HepG2 (cell line): ENCODE results near the gene PIANP. TPM values are rescaled to one million over a fixed set of nuclear protein-coding genes. Genes with fewer than 3 reads are reported as not detected.
A peak's percentile ranks its signal among the peaks of the same experiment; 100 is the strongest.

Experiments
- ATF1 ChIP-seq: IDR thresholded peaks from 2 replicates; pipeline ENCODE4 v1.6.1; 2016; ENCODE audit warnings: mild to moderate bottlenecking, control low read depth
- FLYWCH1 ChIP-seq: sonication (generic); formaldehyde crosslinking; IDR thresholded peaks from 2 replicates; pipeline ENCODE4 v1.8.1; 2023; ENCODE audit warnings: mild to moderate bottlenecking, missing genetic modification reagents
- FOXO4 ChIP-seq: sonication (generic); formaldehyde crosslinking; conservative IDR thresholded peaks from 2 replicates; pipeline ENCODE4 v1.8.1; 2023; ENCODE audit warnings: missing genetic modification reagents
- GPBP1L1 ChIP-seq: sonication (generic); formaldehyde crosslinking; IDR thresholded peaks from 2 replicates; pipeline ENCODE4 v1.5.0; 2020; ENCODE audit warnings: mild to moderate bottlenecking, missing genetic modification reagents
- HNF1B ChIP-seq: sonication (generic); formaldehyde crosslinking; IDR thresholded peaks from 2 replicates; pipeline ENCODE4 v1.5.1; 2020; ENCODE audit warnings: mild to moderate bottlenecking, moderate library complexity, missing genetic modification reagents
- HOXA3 ChIP-seq: sonication (generic); formaldehyde crosslinking; IDR thresholded peaks from 2 replicates; pipeline ENCODE4 v1.5.0; 2020; ENCODE audit warnings: missing genetic modification reagents
- RARA ChIP-seq: IDR thresholded peaks from 2 replicates; pipeline ENCODE4 v1.6.1; 2016; ENCODE audit warnings: missing genetic modification reagents, missing compliant biosample characterization
- RNF2 ChIP-seq: fragments of 450-650 bp; conservative IDR thresholded peaks from 2 replicates; pipeline ENCODE4 v1.6.1; 2016; ENCODE audit warnings: low read depth
- SRSF9 ChIP-seq: fragments of 200-400 bp; formaldehyde crosslinking; IDR thresholded peaks from 2 replicates; pipeline ENCODE4 v1.6.1; 2018; ENCODE audit warnings: borderline replicate concordance, mild to moderate bottlenecking, low read depth, low read length; ENCODE audit not compliant: insufficient read depth, poor library complexity, severe bottlenecking
- TCF12 ChIP-seq, 2 experiments: fragments of 450-650 bp in 1 of 2; sonication (generic) in 1 of 2; formaldehyde crosslinking in 1 of 2; IDR thresholded peaks; 2 replicates each; pipeline versions ENCODE4 v1.6.1 to v1.8.0; 2017 to 2022; ENCODE audit warnings: antibody characterized with exemption in 1 of 2, mild to moderate bottlenecking in 1 of 2, missing genetic modification reagents in 1 of 2, moderate library complexity in 1 of 2
- USF2 ChIP-seq, 2 experiments: sonication (generic) in 1 of 2; formaldehyde crosslinking in 1 of 2; IDR thresholded peaks; 2 replicates each; pipeline versions ENCODE4 v1.5.1 to v1.6.1; 2011 to 2020; ENCODE audit warnings: borderline replicate concordance in 1 of 2, low read depth in 1 of 2, low read length in 1 of 2, mild to moderate bottlenecking in 1 of 2, missing genetic modification reagents in 1 of 2, moderate library complexity in 1 of 2
- ZNF24 ChIP-seq: fragments of 450-650 bp; IDR thresholded peaks from 2 replicates; pipeline ENCODE4 v1.6.1; 2017; ENCODE audit warnings: antibody characterized with exemption, mild to moderate bottlenecking
- ZNF343 ChIP-seq: sonication (generic); formaldehyde crosslinking; IDR thresholded peaks from 2 replicates; pipeline ENCODE4 v1.4.0; 2020; ENCODE audit warnings: mild to moderate bottlenecking, missing genetic modification reagents
- ZNF354B ChIP-seq: sonication (generic); formaldehyde crosslinking; IDR thresholded peaks from 2 replicates; pipeline ENCODE4 v1.8.0; 2022; ENCODE audit warnings: mild to moderate bottlenecking, missing genetic modification reagents
- ZNF546 ChIP-seq: sonication (generic); formaldehyde crosslinking; conservative IDR thresholded peaks from 2 replicates; pipeline ENCODE4 v1.8.1; 2023; ENCODE audit warnings: mild to moderate bottlenecking, missing genetic modification reagents
- ZNF557 ChIP-seq: sonication (generic); formaldehyde crosslinking; IDR thresholded peaks from 2 replicates; pipeline ENCODE4 v1.4.0; 2020; ENCODE audit warnings: missing genetic modification reagents
- ZNF776 ChIP-seq: sonication (generic); formaldehyde crosslinking; IDR thresholded peaks from 2 replicates; pipeline ENCODE4 v1.4.0; 2020; ENCODE audit warnings: mild to moderate bottlenecking, missing genetic modification reagents
- polyA plus RNA-seq, 8 experiments: library from polyadenylated mRNA; depleted of rRNA in 3 of 8; stranded (reverse) in 7 of 8; unstranded in 1 of 8; fragments of >200 nt; fragmentation: Illumina TruSeq in 4 of 8; extraction: Trizol in 4 of 8; gene quantifications; 2 replicates each; pipeline versions ENCODE4 v1.2.1 to v1.2.3, GENCODE V29; 2011 to 2016; ENCODE audit warnings: low read depth in 4 of 8, missing spikeins in 1 of 8, mixed read lengths in 1 of 8; ENCODE audit not compliant: insufficient read depth in 1 of 8
- total RNA-seq, 5 experiments: library from RNA; depleted of rRNA; stranded (reverse); fragments of >200 nt; fragmentation: Illumina TruSeq; extraction: Trizol; gene quantifications; 2 replicates each; pipeline ENCODE4 v1.2.3, GENCODE V29; 2016; ENCODE audit warnings: low read depth in 1 of 5

Gene PIANP
- total and polyA plus RNA-seq, 2 of the 13 experiments (the other 11 are each of a cell fraction or from before 2014, with no cell fraction given): not detected

GRCh38 chr12:6688999-6689882, 11.4 kb downstream of the PIANP start, which contains the start of gene ZNF384 (continued):
- TF ChIP-seq TCF12 (IDR thresholded peaks at IDR 0.05) (no peak), TCF12 (CRISPR knock-in tag; IDR thresholded peaks at IDR 0.05) (peak; percentile 80), ZNF557 (no peak), HNF1B (CRISPR knock-in tag) (no peak; the same call in none of the 2 replicates), HOXA3 (peak; percentile 98), USF2 (IDR thresholded peaks at IDR 0.05; ENCODE audit: low read depth, low read length) (no peak), USF2 (CRISPR knock-in tag; IDR thresholded peaks at IDR 0.05; ENCODE audit: borderline replicate concordance) (no peak), ZNF24 (no peak), ZNF546 (CRISPR knock-in tag) (no peak), FOXO4 (no peak), ATF1 (CRISPR knock-in tag) (peak; percentile 97), SRSF9 (no peak), RNF2 (no peak), ZNF354B (0 out of 2 replicates have a peak, but pooled peaks have one; percentile 54), RARA (CRISPR knock-in tag) (0 out of 2 replicates have a peak, but pooled peaks have one; percentile 3), ZNF343 (no peak), ZNF776 (CRISPR knock-in tag) (peak; percentile 94), FLYWCH1 (CRISPR knock-in tag) (no peak), GPBP1L1 (CRISPR knock-in tag) (no peak)
